ENCODE measurements around the gene CAMKV.

Gene CAMKV

GRCh38 chr3:49876567-49876966 is 6.9 kb upstream of the CAMKV start:
- TF ChIP-seq, protein P1, sequence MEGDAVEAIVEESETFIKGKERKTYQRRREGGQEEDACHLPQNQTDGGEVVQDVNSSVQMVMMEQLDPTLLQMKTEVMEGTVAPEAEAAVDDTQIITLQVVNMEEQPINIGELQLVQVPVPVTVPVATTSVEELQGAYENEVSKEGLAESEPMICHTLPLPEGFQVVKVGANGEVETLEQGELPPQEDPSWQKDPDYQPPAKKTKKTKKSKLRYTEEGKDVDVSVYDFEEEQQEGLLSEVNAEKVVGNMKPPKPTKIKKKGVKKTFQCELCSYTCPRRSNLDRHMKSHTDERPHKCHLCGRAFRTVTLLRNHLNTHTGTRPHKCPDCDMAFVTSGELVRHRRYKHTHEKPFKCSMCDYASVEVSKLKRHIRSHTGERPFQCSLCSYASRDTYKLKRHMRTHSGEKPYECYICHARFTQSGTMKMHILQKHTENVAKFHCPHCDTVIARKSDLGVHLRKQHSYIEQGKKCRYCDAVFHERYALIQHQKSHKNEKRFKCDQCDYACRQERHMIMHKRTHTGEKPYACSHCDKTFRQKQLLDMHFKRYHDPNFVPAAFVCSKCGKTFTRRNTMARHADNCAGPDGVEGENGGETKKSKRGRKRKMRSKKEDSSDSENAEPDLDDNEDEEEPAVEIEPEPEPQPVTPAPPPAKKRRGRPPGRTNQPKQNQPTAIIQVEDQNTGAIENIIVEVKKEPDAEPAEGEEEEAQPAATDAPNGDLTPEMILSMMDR (conservative IDR thresholded peaks at IDR 0.05) = no peak
- H3K27ac ChIP-seq = no peak overlapping the region

DNA sequence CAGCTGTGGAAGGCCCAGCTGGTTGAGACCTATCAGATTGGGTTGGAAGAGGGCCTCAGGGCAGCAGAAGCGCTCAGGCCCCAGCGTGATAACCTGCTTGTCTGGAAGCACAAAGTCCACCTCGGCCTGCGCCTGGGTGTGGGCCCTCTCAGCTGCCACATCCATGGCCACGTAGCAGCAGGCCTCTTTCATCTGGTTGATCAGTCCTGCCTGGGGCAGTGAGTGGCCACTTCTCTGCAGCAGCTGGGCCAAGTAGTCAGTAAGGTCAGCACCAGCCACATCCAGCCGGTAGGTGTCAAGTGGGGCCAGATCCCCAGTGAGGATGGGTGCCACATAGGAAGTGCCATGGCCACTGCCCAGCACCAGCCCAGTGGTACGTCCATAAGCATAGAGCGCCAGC is 3.9 kb upstream of the CAMKV start:
- no peak overlapping the region for H3K27ac ChIP-seq
- TF ChIP-seq, protein P1 (conservative IDR thresholded peaks at IDR 0.05) = no peak

- TF ChIP-seq, protein P1 (conservative IDR thresholded peaks at IDR 0.05) = no peak
- H3K27ac ChIP-seq = no peak overlapping the region
Observed at GRCh38 chr3:49872801-49873281, 3.1 kb upstream of the CAMKV start.

GRCh38 chr3:49871531-49872153 is 1.9 kb upstream of the CAMKV start:
- H3K27ac ChIP-seq = no peak overlapping the region
- TF ChIP-seq, protein P1 (conservative IDR thresholded peaks at IDR 0.05) = no peak

- TF ChIP-seq, protein P1 (conservative IDR thresholded peaks at IDR 0.05) = no peak
- peak overlapping the region; percentile 69; the same call in 1 of the 2 replicates for H3K27ac ChIP-seq
Observed at GRCh38 chr3:49868862-49869466, 742 bp downstream of the CAMKV start.

- H3K27ac ChIP-seq = no peak overlapping the region; the same call in 1 of the 2 replicates
Observed at GRCh38 chr3:49867871-49868321, 1.8 kb downstream of the CAMKV start.

DNA sequence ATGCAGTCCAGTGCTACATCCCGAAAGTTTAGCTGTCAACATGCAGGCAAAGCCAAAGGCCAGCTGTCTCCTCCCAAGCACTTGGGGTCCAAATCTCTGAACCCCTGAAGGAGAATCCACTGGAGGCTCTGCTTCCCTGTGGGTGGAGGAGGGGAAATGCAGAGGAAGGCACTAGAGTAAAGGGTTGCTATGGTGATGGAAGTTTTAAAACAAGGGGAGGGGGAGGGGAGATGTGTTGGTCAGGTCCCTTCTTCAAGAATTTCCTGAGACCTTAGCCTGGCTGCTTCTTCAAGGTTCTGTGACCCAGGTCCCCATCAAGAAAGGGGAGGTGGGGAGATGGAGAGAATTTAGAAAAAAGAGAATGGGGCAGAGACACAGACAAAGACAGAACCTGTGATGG is 2.3 kb downstream of the CAMKV start:
- no peak overlapping the region for H3K27ac ChIP-seq
- TF ChIP-seq, protein P1 (conservative IDR thresholded peaks at IDR 0.05) = no peak

More at GRCh38 chr3:49867871-49868321, 1.8 kb downstream of the CAMKV start:
- TF ChIP-seq, protein P1 (conservative IDR thresholded peaks at IDR 0.05) = no peak

All from VCaP (cell line).